ENCODE results near the gene RALY. TPM values are rescaled to one million over a fixed set of nuclear protein-coding genes. Genes with fewer than 3 reads are reported as not detected.
A peak's percentile ranks its signal among the peaks of the same experiment; 100 is the strongest.

RALY gene
- total and polyA plus RNA-seq, 4 donors = 53.4 to 189 (median 136) TPM

GRCh38 chr20:33984182-33984719, 9.5 kb upstream of the RALY start:
- Histone ChIP-seq H3K36me3 (ENCODE audit: control insufficient read depth, insufficient read depth, low read length) (no peaks in the 10 kb centered on the region), H3K9me3 (ENCODE audit: control insufficient read depth, insufficient read depth, low read length) (no peaks in the 10 kb centered on the region), H3K4me1 (ENCODE audit: control insufficient read depth, insufficient read depth, low read length) (peaks cover 3% of the 10 kb centered on the region), H3K27ac (ENCODE audit: low read depth, low read length) (no peak overlapping the region), H3K27me3 (ENCODE audit: control insufficient read depth, insufficient read depth, low read length) (no peaks in the 10 kb centered on the region), H3K4me3 (ENCODE audit: low read depth, low read length) (no peak overlapping the region)
- peak in 1 of 6 donors; percentile 19 for DNase-seq (ENCODE audit: low read depth in 4 of 6, low spot score in 6 of 6)
- 48% methylated on average over 7 of the region's 7 CpGs for WGBS (ENCODE audit: insufficient coverage)

GRCh38 chr20:33985280-33985679, 8.4 kb upstream of the RALY start:
- Histone ChIP-seq H3K36me3 (ENCODE audit: control insufficient read depth, insufficient read depth, low read length) (no peaks in the 10 kb centered on the region), H3K4me1 (ENCODE audit: control insufficient read depth, insufficient read depth, low read length) (peaks cover 3% of the 10 kb centered on the region), H3K27me3 (ENCODE audit: control insufficient read depth, insufficient read depth, low read length) (no peaks in the 10 kb centered on the region), H3K27ac (ENCODE audit: low read depth, low read length) (no peak overlapping the region), H3K9me3 (ENCODE audit: control insufficient read depth, insufficient read depth, low read length) (no peaks in the 10 kb centered on the region), H3K4me3 (ENCODE audit: low read depth, low read length) (no peak overlapping the region)
- DNase-seq (ENCODE audit: low read depth in 4 of 6, low spot score in 6 of 6) = no peak
- no CpG with 5 or more reads among the region's 2 CpGs for WGBS (ENCODE audit: insufficient coverage)

GRCh38 chr20:33985830-33986229, 7.9 kb upstream of the RALY start:
- no peak for DNase-seq (ENCODE audit: low read depth in 4 of 6, low spot score in 6 of 6)
- Histone ChIP-seq H3K27ac (ENCODE audit: low read depth, low read length) (no peak overlapping the region), H3K36me3 (ENCODE audit: control insufficient read depth, insufficient read depth, low read length) (no peaks in the 10 kb centered on the region), H3K4me1 (ENCODE audit: control insufficient read depth, insufficient read depth, low read length) (peaks cover 3% of the 10 kb centered on the region), H3K27me3 (ENCODE audit: control insufficient read depth, insufficient read depth, low read length) (no peaks in the 10 kb centered on the region), H3K9me3 (ENCODE audit: control insufficient read depth, insufficient read depth, low read length) (no peaks in the 10 kb centered on the region), H3K4me3 (ENCODE audit: low read depth, low read length) (no peak overlapping the region)
- WGBS (ENCODE audit: insufficient coverage) = no CpG with 5 or more reads among the region's 2 CpGs

- Histone ChIP-seq H3K27me3 (ENCODE audit: control insufficient read depth, insufficient read depth, low read length) (no peaks in the 10 kb centered on the region), H3K9me3 (ENCODE audit: control insufficient read depth, insufficient read depth, low read length) (no peaks in the 10 kb centered on the region), H3K4me1 (ENCODE audit: control insufficient read depth, insufficient read depth, low read length) (peaks cover 6% of the 10 kb centered on the region), H3K4me3 (ENCODE audit: low read depth, low read length) (no peak overlapping the region), H3K27ac (ENCODE audit: low read depth, low read length) (no peak overlapping the region), H3K36me3 (ENCODE audit: control insufficient read depth, insufficient read depth, low read length) (no peaks in the 10 kb centered on the region)
- 94% methylated on average over 3 of the region's 5 CpGs for WGBS (ENCODE audit: insufficient coverage)
- DNase-seq (ENCODE audit: low read depth in 4 of 6, low spot score in 6 of 6) = no peak
Observed at GRCh38 chr20:33986560-33987216, 7.0 kb upstream of the RALY start.

GRCh38 chr20:33990075-33990474, 3.6 kb upstream of the RALY start:
- WGBS (ENCODE audit: insufficient coverage) = no CpG with 5 or more reads among the region's 4 CpGs
- H3K27me3 ChIP-seq (ENCODE audit: control insufficient read depth, insufficient read depth, low read length) = no peaks in the 10 kb centered on the region
- no peaks in the 10 kb centered on the region for H3K9me3 ChIP-seq (ENCODE audit: control insufficient read depth, insufficient read depth, low read length)
- no peak overlapping the region for H3K4me3 ChIP-seq (ENCODE audit: low read depth, low read length)
- no peak for DNase-seq (ENCODE audit: low read depth in 4 of 6, low spot score in 6 of 6)
- H3K36me3 ChIP-seq (ENCODE audit: control insufficient read depth, insufficient read depth, low read length) = no peaks in the 10 kb centered on the region
- H3K4me1 ChIP-seq (ENCODE audit: control insufficient read depth, insufficient read depth, low read length) = peaks cover 12% of the 10 kb centered on the region
- H3K27ac ChIP-seq (ENCODE audit: low read depth, low read length) = no peak overlapping the region

- WGBS (ENCODE audit: insufficient coverage) = 83% methylated on average over 1 of the region's 6 CpGs
- Histone ChIP-seq H3K4me1 (ENCODE audit: control insufficient read depth, insufficient read depth, low read length) (peaks cover 12% of the 10 kb centered on the region), H3K27me3 (ENCODE audit: control insufficient read depth, insufficient read depth, low read length) (no peaks in the 10 kb centered on the region), H3K36me3 (ENCODE audit: control insufficient read depth, insufficient read depth, low read length) (no peaks in the 10 kb centered on the region), H3K27ac (ENCODE audit: low read depth, low read length) (no peak overlapping the region), H3K4me3 (ENCODE audit: low read depth, low read length) (no peak overlapping the region), H3K9me3 (ENCODE audit: control insufficient read depth, insufficient read depth, low read length) (no peaks in the 10 kb centered on the region)
- no peak for DNase-seq (ENCODE audit: low read depth in 4 of 6, low spot score in 6 of 6)
Observed at GRCh38 chr20:33991502-33991901, 2.2 kb upstream of the RALY start.

GRCh38 chr20:33992145-33992922, 1.4 kb upstream of the RALY start:
- H3K27ac ChIP-seq (ENCODE audit: low read depth, low read length) = peak overlapping the region; percentile 84
- no peaks in the 10 kb centered on the region for H3K27me3 ChIP-seq (ENCODE audit: control insufficient read depth, insufficient read depth, low read length)
- H3K4me3 ChIP-seq (ENCODE audit: low read depth, low read length) = peak overlapping the region; percentile 76
- H3K4me1 ChIP-seq (ENCODE audit: control insufficient read depth, insufficient read depth, low read length) = peaks cover 16% of the 10 kb centered on the region
- H3K9me3 ChIP-seq (ENCODE audit: control insufficient read depth, insufficient read depth, low read length) = no peaks in the 10 kb centered on the region
- H3K36me3 ChIP-seq (ENCODE audit: control insufficient read depth, insufficient read depth, low read length) = no peaks in the 10 kb centered on the region
- no peak for DNase-seq (ENCODE audit: low read depth in 4 of 6, low spot score in 6 of 6)
- WGBS (ENCODE audit: insufficient coverage) = 40% methylated on average over 19 of the region's 20 CpGs

GRCh38 chr20:33992923-33993575, 662 bp upstream of the RALY start:
- 0% methylated on average over 34 of the region's 35 CpGs for WGBS (ENCODE audit: insufficient coverage)
- Histone ChIP-seq H3K36me3 (ENCODE audit: control insufficient read depth, insufficient read depth, low read length) (no peaks in the 10 kb centered on the region), H3K27ac (ENCODE audit: low read depth, low read length) (peak overlapping the region; percentile 93), H3K4me1 (ENCODE audit: control insufficient read depth, insufficient read depth, low read length) (peaks cover 16% of the 10 kb centered on the region), H3K9me3 (ENCODE audit: control insufficient read depth, insufficient read depth, low read length) (no peaks in the 10 kb centered on the region), H3K4me3 (ENCODE audit: low read depth, low read length) (peak overlapping the region; percentile 76), H3K27me3 (ENCODE audit: control insufficient read depth, insufficient read depth, low read length) (no peaks in the 10 kb centered on the region)
- DNase-seq (ENCODE audit: low read depth in 4 of 6, low spot score in 6 of 6) = peak; percentile 96 to 100 (median 98)

GRCh38 chr20:33994222-33994913, 657 bp downstream of the RALY start:
- DNase-seq (ENCODE audit: low read depth in 4 of 6, low spot score in 6 of 6) = peak in 5 of 6 donors; percentile 38 to 92 (median 64)
- Histone ChIP-seq H3K36me3 (ENCODE audit: control insufficient read depth, insufficient read depth, low read length) (no peaks in the 10 kb centered on the region), H3K4me3 (ENCODE audit: low read depth, low read length) (peak overlapping the region; percentile 76), H3K27ac (ENCODE audit: low read depth, low read length) (peak overlapping the region; percentile 93), H3K9me3 (ENCODE audit: control insufficient read depth, insufficient read depth, low read length) (no peaks in the 10 kb centered on the region), H3K27me3 (ENCODE audit: control insufficient read depth, insufficient read depth, low read length) (no peaks in the 10 kb centered on the region), H3K4me1 (ENCODE audit: control insufficient read depth, insufficient read depth, low read length) (peaks cover 16% of the 10 kb centered on the region)
- under 1% methylated on average over 51 of the region's 57 CpGs for WGBS (ENCODE audit: insufficient coverage)
